H1 (cell line): ENCODE data around the gene PTPRE. TPM values are rescaled to one million over a fixed set of nuclear protein-coding genes. Genes with fewer than 3 reads are reported as not detected.

Experiments used
- CTCF ChIA-PET: fragments of 300-600 bp; sonication (Branson Sonifier 250); formaldehyde crosslinking; loops from one replicate; lab custom pipeline; 2021; ENCODE audit not compliant: partially characterized antibody; lab: Charles Lee
- POLR2A ChIA-PET: fragments of 300-600 bp; sonication (Branson Sonifier 250); formaldehyde crosslinking; loops from one replicate; lab custom pipeline; 2021; ENCODE audit warnings: inconsistent platforms; ENCODE audit not compliant: partially characterized antibody; lab: Charles Lee
- DNase-seq, 2 experiments: peaks; one replicate each; pipeline versions ENCODE4 v3.0.0 to v3.0.0-alpha.2; 2010 to 2022; ENCODE audit warnings: low spot score in 2 of 2, low read depth in 1 of 2, mixed read lengths in 1 of 2
- FAIRE-seq: peaks from 2 replicates; lab custom pipeline; 2011; peaks lifted over from hg19 to GRCh38; lab: Jason Lieb, UNC
- H2AFZ ChIP-seq: 2 replicates; pipeline ENCODE4 v1.8.1; 2012; ENCODE audit warnings: low read length, inconsistent platforms
- H2AK5ac ChIP-seq: 2 replicates; pipeline ENCODE4 v1.6.1; 2013; ENCODE audit warnings: low read depth, low read length
- H2BK120ac ChIP-seq: replicated peaks from 2 replicates; pipeline ENCODE3; 2013; ENCODE audit warnings: low read depth, low read length, inconsistent platforms
- H2BK12ac ChIP-seq: 2 replicates; pipeline ENCODE4 v1.6.1; 2013; ENCODE audit warnings: low read depth, low read length
- H2BK15ac ChIP-seq: 2 replicates; pipeline ENCODE4 v1.6.1; 2013; ENCODE audit warnings: low read length
- H2BK20ac ChIP-seq: 2 replicates; pipeline ENCODE4 v1.6.1; 2013; ENCODE audit warnings: low read length
- H2BK5ac ChIP-seq: 2 replicates; pipeline ENCODE4 v1.6.1; 2013; ENCODE audit warnings: low read depth, low read length
- H3K14ac ChIP-seq: 2 replicates; pipeline ENCODE4 v1.6.1; 2013; ENCODE audit warnings: inconsistent platforms; ENCODE audit not compliant: insufficient read length
- H3K18ac ChIP-seq: 2 replicates; pipeline ENCODE4 v1.6.1; 2013; ENCODE audit warnings: low read length; ENCODE audit errors: extremely low read depth
- H3K23ac ChIP-seq: 2 replicates; pipeline ENCODE4 v1.6.1; 2013; ENCODE audit warnings: inconsistent platforms; ENCODE audit not compliant: insufficient read length
- H3K23me2 ChIP-seq: 2 replicates; pipeline ENCODE4 v1.6.1; 2013; ENCODE audit warnings: low read depth, low read length
- H3K27ac ChIP-seq: 2 replicates; pipeline ENCODE4 v1.6.1; 2011; ENCODE audit warnings: low read depth, low read length, inconsistent platforms
- H3K27me3 ChIP-seq, 4 experiments: replicated peaks in 1 of 4; 1 replicate in 1 of 4; 2 replicates in 3 of 4; pipeline versions ENCODE4 v1.6.1 to v1.8.1; 2011 to 2013; ENCODE audit warnings: low read length in 3 of 4, mild to moderate bottlenecking in 3 of 4, inconsistent platforms in 2 of 4, mixed read lengths in 2 of 4, moderate library complexity in 1 of 4; ENCODE audit not compliant: control insufficient read depth in 3 of 4, insufficient read depth in 3 of 4; ENCODE audit errors: extremely low read depth in 1 of 4
- H3K36me3 ChIP-seq, 4 experiments: 2 replicates each; pipeline versions ENCODE4 v1.6.1 to v1.8.1; 2011 to 2013; ENCODE audit warnings: mild to moderate bottlenecking in 4 of 4, low read length in 3 of 4, moderate library complexity in 2 of 4, control low read depth in 1 of 4, inconsistent platforms in 1 of 4; ENCODE audit not compliant: insufficient read depth in 4 of 4, control insufficient read depth in 2 of 4
- H3K4ac ChIP-seq: replicated peaks from 2 replicates; pipeline ENCODE3; 2013; ENCODE audit warnings: low read length, low read depth, mixed read lengths, inconsistent platforms; ENCODE audit not compliant: insufficient read length
- H3K4me1 ChIP-seq, 4 experiments: replicated peaks in 1 of 4; 1 replicate in 1 of 4; 2 replicates in 3 of 4; pipeline versions ENCODE4 v1.6.1 to v1.8.1; 2011 to 2013; ENCODE audit warnings: low read length in 3 of 4, inconsistent platforms in 2 of 4, mixed read lengths in 1 of 4; ENCODE audit not compliant: insufficient read depth in 4 of 4, control insufficient read depth in 3 of 4
- H3K4me2 ChIP-seq, 2 experiments: 2 replicates each; pipeline versions ENCODE4 v1.6.1 to v1.8.1; 2011 to 2013; ENCODE audit warnings: low read depth in 2 of 2, low read length in 2 of 2, control low read depth in 1 of 2, inconsistent platforms in 1 of 2, mild to moderate bottlenecking in 1 of 2; ENCODE audit not compliant: insufficient read depth in 1 of 2
- H3K4me3 ChIP-seq, 4 experiments: fragments of 200-600, 300-600 bp in 1 of 4; sonication (generic), shearing (Covaris generic), sonication (Bioruptor Twin) in 1 of 4; 2 replicates each; pipeline versions ENCODE4 v1.5.1 to v1.8.1; 2011 to 2016; ENCODE audit warnings: low read length in 4 of 4, low read depth in 3 of 4, control low read depth in 2 of 4, inconsistent platforms in 2 of 4, mild to moderate bottlenecking in 2 of 4, mixed read lengths in 1 of 4, moderate library complexity in 1 of 4; ENCODE audit not compliant: insufficient read depth in 2 of 4; ENCODE audit errors: extremely low read depth in 1 of 4
- H3K56ac ChIP-seq: replicated peaks from 2 replicates; pipeline ENCODE3; 2013; ENCODE audit warnings: low read depth, mild to moderate bottlenecking, mixed read lengths, low read length, inconsistent platforms; ENCODE audit not compliant: insufficient read length
- H3K79me1 ChIP-seq: 2 replicates; pipeline ENCODE4 v1.6.1; 2013; ENCODE audit warnings: low read depth, low read length, control low read depth
- H3K79me2 ChIP-seq, 2 experiments: 2 replicates each; pipeline versions ENCODE4 v1.6.1 to v1.8.1; 2012 to 2013; ENCODE audit warnings: low read length in 2 of 2, mild to moderate bottlenecking in 2 of 2, inconsistent platforms in 1 of 2; ENCODE audit not compliant: insufficient read depth in 2 of 2, control insufficient read depth in 1 of 2
- H3K9ac ChIP-seq, 4 experiments: replicated peaks in 1 of 4; 1 replicate in 1 of 4; 2 replicates in 3 of 4; pipeline versions ENCODE4 v1.6.1 to v1.8.1; 2011 to 2013; ENCODE audit warnings: low read depth in 3 of 4, low read length in 3 of 4, control low read depth in 2 of 4, mild to moderate bottlenecking in 2 of 4, moderate library complexity in 2 of 4, inconsistent platforms in 1 of 4; ENCODE audit errors: extremely low read depth in 1 of 4
- H3K9me3 ChIP-seq, 2 experiments: 2 replicates each; pipeline versions ENCODE4 v1.6.1 to v1.8.1; 2012 to 2013; ENCODE audit warnings: mild to moderate bottlenecking in 2 of 2, moderate library complexity in 2 of 2, control low read depth in 1 of 2, inconsistent platforms in 1 of 2, low read depth in 1 of 2, low read length in 1 of 2, mixed read lengths in 1 of 2; ENCODE audit not compliant: insufficient read depth in 2 of 2
- H4K20me1 ChIP-seq, 2 experiments: replicated peaks in 1 of 2; 2 replicates each; pipeline versions ENCODE3 to v1.8.1; 2011 to 2013; ENCODE audit warnings: inconsistent platforms in 2 of 2, low read length in 2 of 2, mild to moderate bottlenecking in 1 of 2; ENCODE audit not compliant: insufficient read depth in 2 of 2, control insufficient read depth in 1 of 2
- H4K5ac ChIP-seq: 2 replicates; pipeline ENCODE4 v1.6.1; 2013; ENCODE audit warnings: low read length, low read depth, mixed read lengths, inconsistent platforms; ENCODE audit not compliant: insufficient read length
- H4K8ac ChIP-seq: 2 replicates; pipeline ENCODE4 v1.8.0; 2013; ENCODE audit warnings: mild to moderate bottlenecking, moderate library complexity, low read length, inconsistent platforms; ENCODE audit not compliant: insufficient read depth; ENCODE audit errors: extremely low read depth
- H4K91ac ChIP-seq: replicated peaks from 2 replicates; pipeline ENCODE3; 2013; ENCODE audit warnings: low read length, mixed read lengths, inconsistent platforms; ENCODE audit not compliant: insufficient read length
- BACH1 ChIP-seq: IDR thresholded peaks from 2 replicates; pipeline ENCODE4 v1.6.1; 2012; ENCODE audit warnings: low read length, improper control_type of control experiment
- CHD1 ChIP-seq: IDR thresholded peaks from 2 replicates; pipeline ENCODE4 v1.6.1; 2012; ENCODE audit warnings: low read depth, low read length, improper control_type of control experiment
- CHD2 ChIP-seq: IDR thresholded peaks from 2 replicates; pipeline ENCODE4 v1.6.1; 2012; ENCODE audit warnings: low read length, improper control_type of control experiment
- HDAC6 ChIP-seq: IDR thresholded peaks from one replicate; pipeline ENCODE4 v1.7.1; 2012; ENCODE audit warnings: low read depth, mild to moderate bottlenecking, inconsistent platforms, low read length, moderate library complexity
- KDM1A ChIP-seq: fragments of 200-600, 300-600 bp; sonication (generic); IDR thresholded peaks from 2 replicates; pipeline ENCODE4 v1.7.1; 2016; ENCODE audit warnings: mild to moderate bottlenecking, low read length, borderline replicate concordance
- POLR2A ChIP-seq, 2 experiments: IDR thresholded peaks; 1 replicate in 1 of 2; 2 replicates in 1 of 2; pipeline ENCODE4 v1.6.1; 2011; ENCODE audit warnings: low read depth in 2 of 2, low read length in 2 of 2, mild to moderate bottlenecking in 2 of 2; ENCODE audit errors: control extremely low read depth in 1 of 2
- POLR2AphosphoS5 ChIP-seq: IDR thresholded peaks from 2 replicates; pipeline ENCODE4 v1.6.1; 2011; ENCODE audit warnings: low read depth, low read length
- RFX5 ChIP-seq: IDR thresholded peaks from 2 replicates; pipeline ENCODE4 v1.6.1; 2011; ENCODE audit warnings: low read depth, low read length, improper control_type of control experiment, borderline replicate concordance
- RXRA ChIP-seq: IDR thresholded peaks from 2 replicates; pipeline ENCODE4 v1.6.1; 2011; ENCODE audit warnings: low read depth, mild to moderate bottlenecking, low read length, moderate library complexity; ENCODE audit not compliant: insufficient read depth
- SAP30 ChIP-seq: fragments of 300-600 bp; sonication (generic); IDR thresholded peaks from 2 replicates; pipeline ENCODE4 v1.7.1; 2012; ENCODE audit warnings: low read length, moderate library complexity, mild to moderate bottlenecking, inconsistent platforms; ENCODE audit not compliant: insufficient read depth, insufficient replicate concordance
- SIX5 ChIP-seq: IDR thresholded peaks from 2 replicates; pipeline ENCODE4 v1.6.1; 2011; ENCODE audit warnings: mild to moderate bottlenecking, low read depth, low read length
- SP1 ChIP-seq: IDR thresholded peaks from 2 replicates; pipeline ENCODE4 v1.6.1; 2011; ENCODE audit warnings: low read depth, low read length
- SUZ12 ChIP-seq: fragments of 200-600 bp; sonication (generic); IDR thresholded peaks from 2 replicates; pipeline ENCODE4 v1.6.1; 2012; ENCODE audit warnings: mild to moderate bottlenecking, inconsistent platforms, low read length, moderate library complexity, mixed read lengths
- YY1 ChIP-seq: IDR thresholded peaks from 2 replicates; pipeline ENCODE4 v1.6.1; 2011; ENCODE audit warnings: low read depth, mild to moderate bottlenecking, low read length
- ZNF274 ChIP-seq: IDR thresholded peaks from 2 replicates; pipeline ENCODE4 v1.7.0; 2012; ENCODE audit warnings: low read length, borderline replicate concordance; ENCODE audit errors: extremely low read depth
- WGBS, 2 experiments: shearing (Covaris generic) in 1 of 2; methylation state at CpG; one replicate each; pipeline versions ENCODE4 v1.1.6 to v1.1.7; 2013 to 2015; ENCODE audit warnings: low lambda C conversion rate in 2 of 2, mixed read lengths in 2 of 2, inconsistent platforms in 1 of 2, low coverage in 1 of 2, missing lambda C conversion rate in 1 of 2; ENCODE audit not compliant: insufficient replicate concordance in 2 of 2, insufficient coverage in 1 of 2, insufficient read length in 1 of 2; ENCODE audit errors: extremely low coverage in 1 of 2, missing lambda C conversion rate in 1 of 2; 5-methylcytosine and 5-hydroxymethylcytosine counted together
- polyA plus RNA-seq, 7 experiments: library from polyadenylated mRNA; depleted of rRNA in 3 of 7; stranded (reverse) in 5 of 7; unstranded in 2 of 7; fragments of >200 nt in 5 of 7; fragments of 200-250 nt in 2 of 7; gene quantifications; 1 replicate in 5 of 7; 2 replicates in 1 of 7; 4 replicates in 1 of 7; pipeline versions ENCODE4 v1.2.1 to v1.2.3, GENCODE V29; 2011 to 2013; ENCODE audit warnings: missing spikeins in 2 of 7, mixed read lengths in 2 of 7
- total RNA-seq: library from RNA; stranded (reverse); fragmentation: NEBNext Ultra II Directional; extraction: Animal tissue kit (Norgen Biotek cat#: 25700); gene quantifications from 2 replicates; pipeline ENCODE4 v1.2.1, GENCODE V29; 2021
- TF ChIP-seq, protein P1 (sequence below): IDR thresholded peaks from 2 replicates; pipeline ENCODE4 v1.6.1; 2011; ENCODE audit warnings: low read depth, mild to moderate bottlenecking, low read length; ENCODE audit not compliant: insufficient read depth

PTPRE gene
- total and polyA plus RNA-seq, 2 of the 8 experiments (the other 6 are each of a cell fraction or from before 2014, with no cell fraction given), result 0.33 to 0.54 TPM

- Histone ChIP-seq H3K14ac (no peak overlapping the region), H2BK15ac (no peak overlapping the region), H4K91ac (no peak overlapping the region), H4K8ac (no peak overlapping the region), H2AK5ac (no peak overlapping the region), H2BK120ac (no peak overlapping the region), H3K4me3 (no peak overlapping the region), H2AFZ (no peak overlapping the region), H3K23me2 (no peaks in the 10 kb centered on the region), H4K20me1 (no peaks in the 10 kb centered on the region), H4K5ac (no peak overlapping the region), H3K4me2 (no peak overlapping the region), H3K36me3 (no peaks in the 10 kb centered on the region), H3K23ac (no peak overlapping the region), H3K4ac (no peak overlapping the region), H2BK12ac (no peak overlapping the region), H3K27ac (no peak overlapping the region), H3K79me2 (no peaks in the 10 kb centered on the region), H3K4me1 (no peaks in the 10 kb centered on the region), H2BK5ac (no peak overlapping the region), H2BK20ac (no peak overlapping the region), H3K56ac (no peak overlapping the region), H3K79me1 (no peaks in the 10 kb centered on the region), H3K18ac (no peak overlapping the region), H3K9me3 (no peaks in the 10 kb centered on the region), H3K9ac (no peak overlapping the region), H3K27me3 (no peaks in the 10 kb centered on the region; a peak in 1 of 7 replicates)
- FAIRE-seq (no peak), DNase-seq (no peak)
- POLR2A ChIA-PET, result no interaction called here
- no peak for TF ChIP-seq CHD2
- TF ChIP-seq RFX5, result no peak
- TF ChIP-seq POLR2A (IDR thresholded peaks at IDR 0.05; ENCODE audit: control extremely low read depth in 1 of 2, low read depth in 2 of 2, low read length in 2 of 2), result no peak
- no peak for TF ChIP-seq ZNF274
- TF ChIP-seq HDAC6, result no peak
- TF ChIP-seq CHD1, result no peak
- no peak for TF ChIP-seq SP1
- TF ChIP-seq, protein P1, sequence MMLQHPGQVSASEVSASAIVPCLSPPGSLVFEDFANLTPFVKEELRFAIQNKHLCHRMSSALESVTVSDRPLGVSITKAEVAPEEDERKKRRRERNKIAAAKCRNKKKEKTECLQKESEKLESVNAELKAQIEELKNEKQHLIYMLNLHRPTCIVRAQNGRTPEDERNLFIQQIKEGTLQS, result no peak
- TF ChIP-seq SIX5, result no peak
- TF ChIP-seq SAP30, result no peak
- TF ChIP-seq RXRA, result no peak
- TF ChIP-seq SUZ12, result no peak
- no peak for TF ChIP-seq BACH1
- TF ChIP-seq KDM1A, result no peak
- TF ChIP-seq YY1, result no peak
- no peak for TF ChIP-seq POLR2AphosphoS5
- CTCF ChIA-PET, result interaction anchor here (1.1 kb wide), 1 partner anchor 9 kb away, joined by 5 read pairs; no protein-coding TSS in a partner anchor
- 97% methylated on average over 4 of the region's 4 CpGs; no CpG with 5 or more reads in 1 of the 2 experiments for WGBS, 2 experiments
Observed at GRCh38 chr10:127952918-127953317, 46.0 kb downstream of the PTPRE start.
